ENCODE results near the gene POM121C. TPM values are rescaled to one million over a fixed set of nuclear protein-coding genes. Genes with fewer than 3 reads are reported as not detected.
"Not testable (repeated sequence)": the region's sequence is repeated elsewhere in the genome, so short reads cannot be mapped to it uniquely, and the experiment has no call there.

Gene POM121C
- total RNA-seq, 4 donors from 2014 or later = 19.7 to 33.8 (median 25.7) TPM

DNA sequence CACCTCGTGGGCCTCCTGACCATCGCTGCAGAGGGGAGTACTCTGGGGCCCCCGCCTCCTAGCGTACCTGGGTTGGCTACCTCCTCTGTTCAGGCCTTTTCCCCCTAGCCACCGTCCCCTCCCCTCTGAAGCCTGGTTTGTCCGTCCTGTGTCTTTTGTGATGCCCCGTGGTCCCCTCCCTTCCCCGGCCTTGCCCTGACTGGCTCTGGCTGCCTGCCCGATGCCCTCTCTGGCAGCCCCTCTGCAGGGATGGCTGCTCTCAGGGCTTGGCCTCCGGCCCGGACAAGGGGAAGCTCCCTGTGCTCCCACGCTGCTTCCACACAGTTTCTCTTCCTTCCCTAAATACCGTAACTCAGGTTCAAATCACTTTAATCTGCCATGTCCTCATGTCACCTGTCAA, 66.4 kb downstream of the POM121C start:
- peak in 1 of 2 donors; percentile 70 for DNase-seq (ENCODE audit: low spot score in 2 of 2)
- intact Hi-C loops (cut with DNase I; ENCODE audit: low total_unique reads); H3K4me3 ChIP-seq (ENCODE audit: low read depth, poor library complexity, severe bottlenecking): not testable (repeated sequence)
- 61 to 74% methylated on average over 10 to 13 of the region's 13 CpGs for WGBS, 2 donors

DNA sequence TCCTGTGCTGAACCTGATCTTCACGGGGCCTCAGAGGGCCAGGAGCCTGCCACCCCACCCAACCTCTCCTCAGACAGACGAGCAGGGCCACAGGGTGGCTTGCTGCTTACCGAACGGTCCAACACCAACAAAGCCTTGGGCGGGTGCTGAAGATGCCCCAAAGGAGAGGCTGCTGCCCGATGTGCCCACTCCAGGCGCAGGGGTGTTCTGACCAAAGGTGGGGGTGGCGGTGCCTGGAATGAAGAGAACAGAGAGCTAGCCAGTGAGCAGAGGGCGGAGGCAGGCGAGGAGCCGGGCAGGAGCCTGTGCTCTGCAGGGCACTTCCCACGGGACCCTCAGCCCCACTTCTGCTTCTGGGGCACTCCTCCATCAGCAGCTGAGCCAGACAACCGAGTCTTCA, 66.9 kb downstream of the POM121C start:
- H3K4me3 ChIP-seq (ENCODE audit: low read depth, poor library complexity, severe bottlenecking); intact Hi-C loops (cut with DNase I; ENCODE audit: low total_unique reads): not testable (repeated sequence)
- 82 to 86% methylated on average over 2 to 12 of the region's 13 CpGs for WGBS, 2 donors
- peak in 1 of 2 donors; percentile 46 for DNase-seq (ENCODE audit: low spot score in 2 of 2)

DNA sequence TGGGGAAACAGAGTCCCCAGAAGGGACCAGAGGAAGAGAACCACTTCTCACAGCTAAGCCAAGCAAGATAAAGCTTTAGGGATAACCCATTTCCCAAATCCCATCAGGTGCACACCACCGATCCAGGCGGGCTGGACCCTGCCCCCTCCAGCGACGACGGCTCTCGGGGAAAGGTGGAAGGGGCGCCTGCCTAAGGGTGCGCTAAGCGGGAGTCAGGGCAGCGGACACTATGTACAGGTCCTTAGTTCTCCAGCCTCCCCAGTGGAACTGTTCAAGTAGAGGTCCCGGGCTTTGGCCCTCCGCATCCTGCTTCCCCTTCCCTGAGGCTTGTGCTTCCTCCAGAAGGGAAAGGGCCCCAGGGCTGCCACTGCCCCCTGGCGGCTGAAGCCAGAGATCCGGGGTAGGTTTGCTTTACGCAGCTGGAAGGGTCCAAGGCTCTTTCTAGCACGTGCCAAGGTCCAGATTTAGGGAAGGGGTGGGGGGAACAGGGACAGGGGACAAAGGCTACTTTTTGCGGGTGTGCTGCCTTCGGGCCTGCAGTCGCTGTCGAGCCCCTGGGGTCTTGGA, 67.7 kb downstream of the POM121C start:
- DNase-seq (ENCODE audit: low spot score in 2 of 2); H3K4me3 ChIP-seq (ENCODE audit: low read depth, poor library complexity, severe bottlenecking); intact Hi-C loops (cut with DNase I; ENCODE audit: low total_unique reads): not testable (repeated sequence)
- WGBS, 2 donors = 90 to 93% methylated on average over 10 to 12 of the region's 20 CpGs

DNA sequence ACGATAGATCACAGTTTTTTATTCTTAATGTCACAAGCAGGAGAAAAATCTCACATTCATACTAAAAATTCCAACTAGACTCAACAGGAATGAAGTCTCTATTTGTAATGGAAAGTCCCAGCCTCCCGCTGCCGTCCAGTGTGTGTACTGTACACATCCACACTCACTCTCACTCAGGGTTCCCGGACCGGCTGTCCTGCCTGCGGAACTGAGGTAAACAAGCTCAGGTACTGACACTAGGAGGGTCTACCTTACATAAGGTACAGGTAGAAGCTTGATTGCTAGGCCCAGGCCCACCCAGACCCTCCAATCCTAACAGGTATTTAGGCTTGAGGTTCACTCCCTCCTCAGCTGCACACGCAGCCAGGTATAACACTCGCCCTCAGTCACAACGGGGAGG, 69.3 kb downstream of the POM121C start:
- WGBS, 2 donors = 93 to 95% methylated on average over 8 of the region's 9 CpGs
- DNase-seq (ENCODE audit: low spot score in 2 of 2) = peak in 1 of 2 donors; percentile 57
- intact Hi-C loops (cut with DNase I; ENCODE audit: low total_unique reads); H3K4me3 ChIP-seq (ENCODE audit: low read depth, poor library complexity, severe bottlenecking): not testable (repeated sequence)

DNA sequence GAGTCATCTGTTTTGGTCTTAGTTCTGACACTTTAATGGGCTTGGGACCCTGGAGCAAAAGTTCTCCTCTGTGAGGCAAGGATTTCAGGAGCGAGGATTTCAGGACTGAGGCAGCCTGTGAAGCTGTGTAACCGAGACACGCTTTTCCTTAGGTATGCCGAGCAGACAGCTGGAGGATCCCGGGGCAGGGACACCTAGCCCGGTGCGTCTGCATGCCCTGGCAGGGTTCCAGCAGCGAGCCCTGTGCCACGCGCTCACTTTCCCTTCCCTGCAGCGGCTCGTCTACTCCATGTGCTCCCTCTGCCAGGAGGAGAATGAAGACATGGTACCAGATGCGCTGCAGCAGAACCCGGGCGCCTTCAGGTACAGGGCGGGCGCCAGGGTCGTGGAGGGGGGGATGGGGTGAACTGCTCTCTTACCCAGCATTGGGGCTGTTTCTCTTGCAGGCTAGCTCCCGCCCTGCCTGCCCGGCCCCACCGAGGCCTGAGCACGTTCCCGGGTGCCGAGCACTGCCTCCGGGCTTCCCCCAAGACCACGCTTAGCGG, 70.2 kb downstream of the POM121C start:
- intact Hi-C loops (cut with DNase I; ENCODE audit: low total_unique reads); H3K4me3 ChIP-seq (ENCODE audit: low read depth, poor library complexity, severe bottlenecking): not testable (repeated sequence)
- 64 to 80% methylated on average over 15 to 16 of the region's 27 CpGs for WGBS, 2 donors
- DNase-seq (ENCODE audit: low spot score in 2 of 2) = peak in 1 of 2 donors; percentile 48

DNA sequence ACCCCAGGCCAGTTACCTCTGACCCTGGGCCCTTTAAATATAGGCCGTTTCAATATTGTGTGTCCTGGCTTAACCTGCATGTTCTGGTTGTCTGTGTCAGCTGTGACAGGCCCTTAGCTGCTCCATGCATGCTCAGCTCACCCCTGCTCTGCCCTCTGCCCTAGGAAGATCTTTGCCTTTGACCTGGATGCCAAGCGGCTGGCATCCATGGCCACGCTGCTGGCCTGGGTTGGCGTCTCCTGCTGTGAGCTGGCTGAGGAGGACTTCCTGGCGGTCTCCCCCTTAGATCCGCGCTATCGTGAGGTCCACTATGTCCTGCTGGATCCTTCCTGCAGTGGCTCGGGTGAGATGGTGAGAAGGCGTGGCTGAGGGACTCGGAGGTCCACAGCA, 70.7 kb downstream of the POM121C start:
- intact Hi-C loops (cut with DNase I; ENCODE audit: low total_unique reads); H3K4me3 ChIP-seq (ENCODE audit: low read depth, poor library complexity, severe bottlenecking): not testable (repeated sequence)
- peak in 1 of 2 donors; percentile 48 for DNase-seq (ENCODE audit: low spot score in 2 of 2)
- 71 to 90% methylated on average over 1 to 3 of the region's 11 CpGs for WGBS, 2 donors

DNA sequence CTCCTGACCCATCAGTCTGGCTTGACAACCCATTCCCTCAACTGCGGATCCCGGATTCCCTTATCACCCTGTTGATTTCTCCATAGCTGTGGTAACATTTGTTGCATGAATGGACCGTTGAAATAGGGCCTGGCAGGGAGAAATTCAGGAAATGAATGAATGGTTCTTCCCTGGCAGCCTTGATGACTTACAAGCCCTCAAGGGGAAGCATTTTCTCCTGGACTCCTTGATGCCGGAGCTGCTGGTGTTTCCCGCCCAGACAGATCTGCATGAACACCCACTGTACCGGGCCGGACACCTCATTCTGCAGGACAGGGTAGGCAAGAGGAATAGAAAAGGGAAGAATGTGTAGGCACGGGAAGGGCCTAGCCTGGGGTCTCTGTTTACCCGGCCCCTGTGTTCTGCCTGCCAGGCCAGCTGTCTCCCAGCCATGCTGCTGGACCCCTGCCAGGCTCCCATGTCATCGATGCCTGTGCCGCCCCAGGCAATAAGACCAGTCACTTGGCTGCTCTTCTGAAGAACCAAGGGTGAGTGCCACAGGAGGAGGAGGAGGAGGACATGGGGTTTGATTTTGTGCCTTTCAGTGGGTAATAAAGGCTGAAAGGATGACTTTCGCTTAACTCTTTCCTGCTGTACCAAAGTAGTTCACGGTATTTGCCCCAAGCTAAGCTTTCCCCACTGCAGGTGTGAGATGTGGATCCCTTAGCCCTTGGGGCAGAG, 71.2 kb downstream of the POM121C start:
- peak in 1 of 2 donors; percentile 59 for DNase-seq (ENCODE audit: low spot score in 2 of 2)
- H3K4me3 ChIP-seq (ENCODE audit: low read depth, poor library complexity, severe bottlenecking); intact Hi-C loops (cut with DNase I; ENCODE audit: low total_unique reads): not testable (repeated sequence)
- 51 to 69% methylated on average over 9 to 11 of the region's 13 CpGs for WGBS, 2 donors

DNA sequence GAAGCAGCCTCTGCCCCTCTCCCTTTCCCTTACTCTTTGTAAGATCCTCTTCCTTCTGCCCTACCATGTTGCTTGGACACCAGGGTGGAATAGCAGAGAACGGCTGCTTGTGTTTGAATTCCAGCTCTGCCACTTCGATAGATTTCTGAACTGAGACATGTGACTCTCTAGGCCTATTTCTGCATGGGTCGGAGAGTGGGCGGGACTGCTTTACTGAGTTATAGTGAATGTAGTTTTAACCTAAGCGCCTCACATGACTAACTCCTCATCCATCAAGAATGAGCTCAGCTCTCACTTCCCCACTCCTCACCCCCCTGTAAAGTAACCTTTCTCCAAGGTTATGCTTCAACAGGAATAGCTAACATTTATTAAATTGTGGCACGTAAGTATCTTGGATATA, 71.9 kb downstream of the POM121C start:
- intact Hi-C loops (cut with DNase I; ENCODE audit: low total_unique reads); H3K4me3 ChIP-seq (ENCODE audit: low read depth, poor library complexity, severe bottlenecking); DNase-seq (ENCODE audit: low spot score in 2 of 2): not testable (repeated sequence)
- WGBS, 2 donors = 65 to 66% methylated on average over 3 to 4 of the region's 6 CpGs

DNA sequence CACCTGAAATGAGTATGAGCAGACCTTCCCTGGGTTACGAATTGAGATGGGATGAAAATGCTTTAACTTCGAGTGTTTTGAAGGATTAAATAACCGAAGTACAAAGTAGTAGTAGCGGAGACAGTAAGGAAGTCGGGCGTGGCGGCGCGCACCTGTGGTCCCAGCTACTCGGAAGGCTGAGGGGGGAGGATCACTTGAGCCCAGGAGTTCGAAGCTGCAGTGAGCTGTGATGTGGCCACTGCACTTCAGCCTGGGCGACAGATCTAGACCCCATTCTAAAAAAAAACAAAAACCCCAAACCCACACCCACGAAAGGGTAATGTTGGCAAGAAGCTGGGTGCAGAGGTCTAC, 75.3 kb downstream of the POM121C start:
- no CpG with 5 or more reads among the region's 13 CpGs for WGBS, 2 donors
- intact Hi-C loops (cut with DNase I; ENCODE audit: low total_unique reads) = not testable (repeated sequence)

DNA sequence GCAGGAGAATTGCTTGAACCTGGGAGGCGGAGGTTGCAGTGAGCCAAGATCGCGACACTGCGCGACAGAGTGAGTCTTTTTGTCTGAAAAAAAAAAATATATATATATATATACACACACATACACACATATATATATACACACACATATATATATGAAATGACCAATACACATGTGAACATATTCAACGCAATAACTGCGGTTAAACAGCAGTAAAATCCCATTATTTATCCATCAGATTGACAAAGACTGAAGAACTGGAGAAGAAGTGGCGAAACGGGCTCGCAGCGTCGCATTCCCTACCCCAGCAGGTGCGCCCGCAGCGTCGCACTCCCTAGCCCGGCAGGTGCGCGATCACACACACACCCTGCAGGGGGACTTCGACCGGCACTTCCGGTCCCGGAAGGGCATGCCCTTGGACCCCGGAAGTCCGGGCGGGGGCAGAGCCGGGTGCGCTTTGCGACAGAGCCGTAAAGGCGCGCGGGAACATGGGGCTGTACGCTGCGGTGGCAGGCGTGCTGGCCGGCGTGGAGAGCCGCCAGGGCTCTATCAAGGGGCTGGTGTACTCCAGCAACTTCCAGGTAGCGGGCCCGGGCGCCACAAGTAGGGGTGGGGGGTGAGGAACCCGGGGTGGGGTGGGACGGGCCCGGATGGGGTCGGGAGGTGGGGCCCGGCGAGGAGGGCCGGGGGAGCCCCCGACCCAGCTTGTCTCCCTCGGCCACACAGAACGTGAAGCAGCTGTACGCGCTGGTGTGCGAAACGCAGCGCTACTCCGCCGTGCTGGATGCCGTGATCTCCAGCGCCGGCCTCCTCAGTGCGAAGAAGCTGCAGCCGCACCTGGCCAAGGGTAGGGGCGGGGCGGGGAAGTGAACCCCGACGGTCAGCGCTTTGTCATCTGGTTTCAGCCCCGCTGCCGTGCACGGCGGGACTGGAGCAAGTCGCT, 75.9 kb downstream of the POM121C start:
- DNase-seq (ENCODE audit: low spot score in 2 of 2) = peak in 1 of 2 donors; percentile 31
- intact Hi-C loops (cut with DNase I; ENCODE audit: low total_unique reads); H3K4me3 ChIP-seq (ENCODE audit: low read depth, poor library complexity, severe bottlenecking): not testable (repeated sequence)
- WGBS, 2 donors = 0 to 63% methylated on average over 2 to 7 of the region's 74 CpGs

More for the DNA sequence above, 75.3 kb downstream of the POM121C start:
- DNase-seq (ENCODE audit: low spot score in 2 of 2); H3K4me3 ChIP-seq (ENCODE audit: low read depth, poor library complexity, severe bottlenecking): not testable (repeated sequence)

DNA sequence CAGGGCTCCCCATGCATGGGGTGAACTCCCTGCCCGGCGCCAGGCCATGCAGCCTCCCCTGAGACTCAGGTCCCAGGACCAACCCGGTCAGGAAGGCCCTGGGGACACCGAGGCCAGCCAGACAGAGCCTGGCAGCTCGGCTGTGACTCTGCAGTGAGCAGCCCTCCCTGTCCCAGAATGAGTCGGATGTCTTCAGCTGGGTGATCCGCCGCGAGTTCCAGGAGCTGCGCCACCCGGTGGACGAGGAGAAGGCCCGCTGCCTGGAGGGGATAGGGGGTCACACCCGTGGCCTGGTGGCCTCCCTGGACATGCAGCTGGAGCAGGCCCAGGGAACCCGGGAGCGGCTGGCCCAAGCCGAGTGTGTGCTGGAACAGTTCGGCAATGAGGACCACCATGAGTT, 81.4 kb downstream of the POM121C start:
- intact Hi-C loops (cut with DNase I; ENCODE audit: low total_unique reads); H3K4me3 ChIP-seq (ENCODE audit: low read depth, poor library complexity, severe bottlenecking); DNase-seq (ENCODE audit: low spot score in 2 of 2): not testable (repeated sequence)
- WGBS, 2 donors = 60% methylated on average over 2 of the region's 18 CpGs; no CpG with 5 or more reads in 1 of the 2 donors

DNA sequence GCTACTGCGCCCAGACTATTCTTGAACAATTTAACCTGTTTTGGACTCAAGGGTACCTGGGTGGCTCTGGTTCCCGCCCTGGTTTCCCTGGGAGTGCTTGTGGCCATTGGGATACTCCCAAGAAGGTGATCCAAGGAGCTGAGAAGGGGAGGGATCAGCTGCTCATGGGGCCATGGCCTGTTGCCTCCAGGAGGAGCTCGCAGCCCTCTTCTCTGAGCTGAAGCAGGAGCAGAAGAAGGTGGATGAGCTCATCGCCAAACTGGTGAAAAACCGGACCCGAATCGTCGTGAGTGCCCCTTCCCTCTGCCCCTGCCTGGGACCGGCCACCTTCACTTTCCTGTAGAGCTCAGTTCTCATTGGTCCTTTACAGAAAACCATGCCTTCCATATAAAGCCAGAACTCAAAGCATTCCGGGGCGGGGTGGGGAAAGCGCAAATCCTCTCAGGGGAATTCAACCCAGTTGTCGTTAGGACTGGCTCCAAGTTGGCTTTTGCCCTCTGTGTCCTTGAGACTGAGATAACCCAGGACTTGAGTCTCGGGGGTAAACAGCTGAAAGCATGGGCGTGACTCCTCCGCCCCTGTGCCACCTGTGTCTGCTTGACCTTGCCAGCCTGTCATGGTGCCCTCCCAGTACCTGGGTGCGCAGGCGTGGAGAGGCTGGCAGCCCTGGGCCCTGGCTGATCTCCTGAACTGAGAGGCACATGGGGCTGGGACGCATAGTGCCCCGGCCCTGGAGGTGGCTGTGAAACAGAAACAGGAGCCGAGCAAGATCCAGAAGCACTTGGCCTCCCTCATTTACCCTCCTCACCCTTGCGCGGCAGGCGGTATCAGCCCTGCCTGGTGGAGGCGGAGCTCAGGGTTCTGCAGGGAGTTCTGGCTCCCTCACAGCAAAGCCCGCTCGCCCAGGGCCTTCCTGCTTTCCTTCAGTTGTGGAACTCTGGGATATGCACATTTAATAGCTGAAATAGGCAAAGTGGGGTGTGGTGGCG, 82.3 kb downstream of the POM121C start:
- H3K4me3 ChIP-seq (ENCODE audit: low read depth, poor library complexity, severe bottlenecking); intact Hi-C loops (cut with DNase I; ENCODE audit: low total_unique reads); DNase-seq (ENCODE audit: low spot score in 2 of 2): not testable (repeated sequence)
- no CpG with 5 or more reads among the region's 28 CpGs for WGBS, 2 donors

DNA sequence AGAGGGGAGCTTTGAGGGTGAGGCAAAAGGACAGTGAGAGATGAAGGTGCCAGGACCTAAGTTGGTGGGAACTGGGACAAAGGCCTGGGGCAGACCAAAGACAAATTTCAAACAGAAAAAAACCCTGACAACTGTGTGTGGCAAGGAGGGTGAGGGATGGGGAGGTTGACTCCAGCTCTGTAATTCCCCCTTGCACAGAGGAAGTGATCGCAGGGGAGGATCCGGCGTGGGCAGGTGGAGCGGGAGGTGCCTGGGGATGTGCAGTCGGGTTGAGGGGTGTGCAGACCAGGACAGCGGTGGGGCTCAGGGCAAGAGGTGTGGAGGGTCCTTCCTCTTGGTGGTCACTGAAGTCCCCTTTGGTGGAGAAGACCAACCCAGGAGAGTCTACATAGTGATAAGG, 85.5 kb downstream of the POM121C start:
- H3K4me3 ChIP-seq (ENCODE audit: low read depth, poor library complexity, severe bottlenecking); DNase-seq (ENCODE audit: low spot score in 2 of 2); intact Hi-C loops (cut with DNase I; ENCODE audit: low total_unique reads): not testable (repeated sequence)
- no CpG with 5 or more reads among the region's 6 CpGs for WGBS, 2 donors

All from lower leg skin (tissue), 4 donors.